Measurements from ENCODE around the gene POU2AF1.

POU2AF1 gene

GRCh38 chr11:111360150-111361043, 18.7 kb downstream of the POU2AF1 start:
- DNase-seq (ENCODE audit: low spot score), result no peak

- no peak for DNase-seq (ENCODE audit: low spot score)
These were observed 19.6 kb downstream of the POU2AF1 start for GRCh38 chr11:111359223-111360149.

GRCh38 chr11:111358038-111359001, 20.8 kb downstream of the POU2AF1 start:
- no peak for DNase-seq (ENCODE audit: low spot score)

- no peak for DNase-seq (ENCODE audit: low spot score)
These were observed 21.7 kb downstream of the POU2AF1 start for GRCh38 chr11:111357150-111358037.

GRCh38 chr11:111356660-111357048, 22.4 kb downstream of the POU2AF1 start:
- no peak for DNase-seq (ENCODE audit: low spot score)

GRCh38 chr11:111355956-111356659, 23.0 kb downstream of the POU2AF1 start:
- DNase-seq (ENCODE audit: low spot score), result no peak

- no peak for DNase-seq (ENCODE audit: low spot score)
These were observed 24.0 kb downstream of the POU2AF1 start for GRCh38 chr11:111355101-111355500.

GRCh38 chr11:111354601-111354891, 24.5 kb downstream of the POU2AF1 start:
- DNase-seq (ENCODE audit: low spot score), result no peak

GRCh38 chr11:111353776-111354600, 25.1 kb downstream of the POU2AF1 start:
- DNase-seq (ENCODE audit: low spot score), result no peak

GRCh38 chr11:111352935-111353710, 26.0 kb downstream of the POU2AF1 start:
- no peak for DNase-seq (ENCODE audit: low spot score)

GRCh38 chr11:111352231-111352746, 26.8 kb downstream of the POU2AF1 start:
- no peak for DNase-seq (ENCODE audit: low spot score)

GRCh38 chr11:111351374-111352055, 27.6 kb downstream of the POU2AF1 start:
- no peak for DNase-seq (ENCODE audit: low spot score)

- no peak for DNase-seq (ENCODE audit: low spot score)
These were observed 28.3 kb downstream of the POU2AF1 start for GRCh38 chr11:111350811-111351210.

GRCh38 chr11:111349191-111349695, 29.8 kb downstream of the POU2AF1 start:
- no peak for DNase-seq (ENCODE audit: low spot score)

GRCh38 chr11:111348147-111348546, 30.9 kb downstream of the POU2AF1 start:
- no peak for DNase-seq (ENCODE audit: low spot score)

- no peak for DNase-seq (ENCODE audit: low spot score)
These were observed 31.4 kb downstream of the POU2AF1 start for GRCh38 chr11:111347723-111348115.

- DNase-seq (ENCODE audit: low spot score), result no peak
These were observed 31.9 kb downstream of the POU2AF1 start for GRCh38 chr11:111347002-111347722.

Data from CD4-positive, alpha-beta T cell treated with Interleukin-15 for 4 hours (primary cell).